Smooth muscle cell of the brain vasculature (primary cell): ENCODE results near the gene PAX8.
"Not testable (repeated sequence)": the region's sequence is repeated elsewhere in the genome, so short reads cannot be mapped to it uniquely, and the experiment has no call there.

Experiments
- DNase-seq: peaks from one replicate; pipeline ENCODE4 v3.0.0-alpha.2; 2012; ENCODE audit warnings: low read depth, low spot score

Gene PAX8

GRCh38 chr2:113278742-113279139 lies at the start of gene PAX8:
TSS of gene PAX8 (minus strand) at chr2:113278921. CDS start at chr2:113278394, 527 bp downstream.
- DNase-seq: no peak

GRCh38 chr2:113328043-113328442 lies 49.3 kb upstream of the PAX8 start:
- no peak for DNase-seq

GRCh38 chr2:113325161-113325731 lies 46.5 kb upstream of the PAX8 start:
- DNase-seq: not testable (repeated sequence)

GRCh38 chr2:113324684-113325160 lies 46.0 kb upstream of the PAX8 start:
- peak; percentile 32 for DNase-seq

GRCh38 chr2:113323129-113323528 lies 44.4 kb upstream of the PAX8 start:
- not testable (repeated sequence) for DNase-seq

GRCh38 chr2:113320106-113320505 lies 41.4 kb upstream of the PAX8 start:
- DNase-seq: not testable (repeated sequence)

- not testable (repeated sequence) for DNase-seq
Observed at GRCh38 chr2:113318941-113319340, 40.2 kb upstream of the PAX8 start.

GRCh38 chr2:113316085-113316484 lies 37.4 kb upstream of the PAX8 start:
- DNase-seq: no peak

- not testable (repeated sequence) for DNase-seq
Observed at GRCh38 chr2:113314663-113315062, 35.9 kb upstream of the PAX8 start.

GRCh38 chr2:113314176-113314575 lies 35.5 kb upstream of the PAX8 start:
- DNase-seq: not testable (repeated sequence)

GRCh38 chr2:113311781-113312180 lies 33.1 kb upstream of the PAX8 start:
- peak; percentile 44 for DNase-seq

GRCh38 chr2:113311191-113311590 lies 32.5 kb upstream of the PAX8 start:
- DNase-seq: not testable (repeated sequence)

GRCh38 chr2:113309655-113310387 lies 31.1 kb upstream of the PAX8 start:
- no peak for DNase-seq

- not testable (repeated sequence) for DNase-seq
Observed at GRCh38 chr2:113308784-113309183, 30.1 kb upstream of the PAX8 start.

GRCh38 chr2:113306207-113306606 lies 27.5 kb upstream of the PAX8 start:
- not testable (repeated sequence) for DNase-seq

- DNase-seq: not testable (repeated sequence)
Observed at GRCh38 chr2:113305749-113306148, 27.0 kb upstream of the PAX8 start.

GRCh38 chr2:113305146-113305545 lies 26.4 kb upstream of the PAX8 start:
- DNase-seq: no peak

- DNase-seq: no peak
Observed at GRCh38 chr2:113304702-113305101, 26.0 kb upstream of the PAX8 start.

GRCh38 chr2:113302216-113302980 lies 23.7 kb upstream of the PAX8 start:
- DNase-seq: not testable (repeated sequence)

- no peak for DNase-seq
Observed at GRCh38 chr2:113300281-113300680, 21.6 kb upstream of the PAX8 start.

GRCh38 chr2:113298176-113298575 lies 19.5 kb upstream of the PAX8 start:
- DNase-seq: no peak

- DNase-seq: not testable (repeated sequence)
Observed at GRCh38 chr2:113297590-113297989, 18.9 kb upstream of the PAX8 start.
